ENCODE data around the gene DCP1B.

DCP1B gene

DNA sequence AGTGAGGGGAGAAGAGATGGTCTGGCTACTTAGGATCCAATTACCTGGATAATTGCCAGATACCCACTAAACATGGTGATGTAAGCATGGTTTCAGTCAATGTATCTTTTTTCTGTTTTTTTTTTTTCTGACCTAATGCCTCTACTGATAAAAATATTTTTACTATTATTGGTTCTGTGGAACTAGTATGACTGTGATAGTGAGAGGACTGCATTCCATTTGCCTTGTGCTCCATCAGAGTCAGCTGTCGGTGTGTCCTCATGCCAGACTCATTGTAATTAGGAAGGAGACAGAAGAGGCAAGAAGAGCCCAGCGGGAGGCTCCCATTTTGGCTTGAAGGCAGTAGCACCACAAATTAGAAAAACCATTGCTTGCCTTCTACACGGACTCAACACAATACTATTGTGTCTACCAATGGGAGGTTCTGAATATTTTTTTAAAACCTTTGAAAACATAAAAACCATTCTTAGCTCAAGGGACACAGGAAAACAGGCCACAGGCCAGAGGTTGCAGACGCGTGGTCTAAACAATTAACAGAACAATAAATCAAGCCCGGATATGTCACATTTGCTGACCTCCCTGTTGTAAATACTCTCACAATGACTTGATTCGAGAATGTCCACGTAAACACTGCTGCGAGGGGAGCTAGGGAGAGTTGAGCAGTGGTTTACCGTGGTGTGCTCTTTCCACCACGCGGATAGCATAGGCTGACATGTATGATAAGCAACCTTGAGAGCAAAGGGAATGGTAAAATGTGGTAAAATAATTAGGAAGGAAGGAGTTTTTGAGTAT lies 13.5 kb upstream of the DCP1B start:
- DNase-seq = peak; percentile 35

GRCh38 chr12:2016862-2017545 lies 12.7 kb upstream of the DCP1B start:
- no peak for DNase-seq

GRCh38 chr12:2014231-2014630 lies 10.0 kb upstream of the DCP1B start:
- DNase-seq = no peak

GRCh38 chr12:2013527-2014223 lies 9.4 kb upstream of the DCP1B start:
- no peak for DNase-seq

- no peak for DNase-seq
Measured at GRCh38 chr12:2013086-2013485, 8.8 kb upstream of the DCP1B start.

- no peak for DNase-seq
Measured at GRCh38 chr12:2011643-2012607, 7.7 kb upstream of the DCP1B start.

GRCh38 chr12:2009623-2010022 lies 5.4 kb upstream of the DCP1B start:
- DNase-seq = no peak

GRCh38 chr12:2008677-2009076 lies 4.4 kb upstream of the DCP1B start:
- no peak for DNase-seq

DNA sequence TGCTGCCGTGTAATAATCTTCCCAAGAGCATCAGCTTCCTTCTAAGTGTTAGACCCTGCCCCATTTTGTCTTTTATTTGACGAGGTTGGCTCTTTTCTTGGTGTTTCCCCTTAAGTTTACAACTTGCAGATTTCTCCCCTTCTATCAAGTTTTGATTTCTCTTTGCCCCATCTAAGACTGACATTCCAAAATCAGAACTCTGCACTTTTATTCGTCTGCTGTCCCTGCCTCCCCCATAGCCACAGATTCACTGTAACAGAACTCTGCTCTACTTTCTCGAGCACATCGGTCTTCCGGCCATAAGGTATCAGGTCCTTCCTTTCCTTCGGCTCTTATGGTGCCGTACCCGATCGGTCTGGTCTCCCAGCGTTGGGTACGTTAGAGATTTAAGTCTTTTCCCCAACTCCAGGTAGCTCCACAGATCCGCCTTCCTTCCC lies 563 bp downstream of the DCP1B start:
- no peak for DNase-seq

GRCh38 chr12:1995205-1995896 lies 8.9 kb downstream of the DCP1B start:
- no peak for DNase-seq

DNA sequence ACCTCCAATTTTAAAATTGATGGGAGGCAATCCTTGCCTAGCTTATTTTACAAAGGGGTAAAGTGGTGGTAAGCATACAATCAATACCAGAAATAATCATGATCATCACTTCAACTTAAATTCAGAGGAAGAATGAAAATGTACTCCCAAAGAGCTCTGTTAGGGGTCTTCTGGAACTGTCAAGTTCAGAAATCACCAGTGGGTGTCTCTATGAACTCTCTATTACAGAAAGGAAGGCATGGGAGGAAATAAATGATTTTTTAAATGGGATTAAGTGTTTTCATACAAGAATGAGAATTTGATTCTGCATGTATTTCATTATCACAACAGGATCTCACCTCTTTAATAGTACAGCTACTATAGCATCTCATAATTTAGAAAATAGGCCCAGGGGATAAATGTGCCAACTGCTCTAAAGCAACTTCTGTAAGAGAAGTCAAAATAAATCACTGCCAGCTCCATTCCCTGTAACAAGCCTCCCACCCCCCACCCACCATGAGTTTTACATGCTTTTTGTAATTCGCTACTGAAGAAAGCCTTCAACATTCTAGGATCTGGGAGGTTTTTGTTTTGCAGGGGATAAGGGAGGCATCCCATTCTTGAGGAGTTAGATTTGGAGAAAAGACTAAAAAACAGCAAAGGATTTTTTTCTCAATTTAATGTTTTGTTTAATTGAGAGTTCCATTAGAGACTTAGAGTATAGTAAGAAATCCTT lies 9.7 kb downstream of the DCP1B start:
- DNase-seq = no peak

DNA sequence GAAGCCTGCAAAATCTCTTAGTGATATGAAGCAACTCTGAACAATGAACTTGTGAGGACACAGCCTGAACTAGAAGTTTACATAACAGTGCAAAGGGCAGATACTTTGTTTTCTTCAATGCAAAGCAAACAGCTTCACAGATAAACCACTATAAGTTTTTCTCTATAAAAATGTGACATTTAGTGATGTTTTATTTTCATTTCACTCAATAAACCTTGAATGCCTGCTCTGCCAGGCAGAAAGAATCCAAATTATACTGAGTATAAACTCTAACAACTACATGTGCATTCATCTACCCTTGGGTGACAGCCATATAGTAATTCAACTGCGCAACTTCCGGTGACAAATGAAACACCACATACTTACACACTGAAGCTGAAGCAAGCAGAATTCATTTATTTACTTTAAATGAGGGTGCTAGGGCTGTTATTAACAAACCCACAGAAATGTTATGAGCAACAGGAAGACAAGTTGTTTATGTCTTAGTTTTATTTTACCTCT lies 10.3 kb downstream of the DCP1B start:
- peak; percentile 27 for DNase-seq

GRCh38 chr12:1993341-1993740 lies 10.9 kb downstream of the DCP1B start:
- DNase-seq = peak; percentile 90

GRCh38 chr12:1992732-1993131 lies 11.5 kb downstream of the DCP1B start:
- DNase-seq = no peak

GRCh38 chr12:1989111-1989510 lies 15.1 kb downstream of the DCP1B start:
- DNase-seq = no peak

DNA sequence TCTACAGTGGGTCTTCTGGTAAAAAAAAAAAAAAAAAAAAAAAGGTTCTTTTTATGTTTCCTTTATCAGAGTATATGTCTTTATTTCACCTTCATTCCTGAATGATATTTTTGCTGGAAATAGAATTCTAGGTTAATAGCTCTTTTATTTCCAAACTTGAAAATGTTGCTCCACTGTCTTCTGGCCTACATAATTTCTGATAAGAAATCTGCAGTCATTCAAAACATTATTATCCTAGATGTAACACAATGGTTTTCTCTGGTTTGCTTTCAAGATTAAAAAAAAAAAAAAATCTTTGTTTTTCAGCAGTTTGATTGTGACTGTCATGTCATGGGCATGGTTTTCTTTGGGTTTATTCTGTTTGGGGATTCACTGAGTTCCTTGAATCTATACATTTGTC lies 19.5 kb downstream of the DCP1B start:
- no peak for DNase-seq

GRCh38 chr12:1980282-1980681 lies 24.0 kb downstream of the DCP1B start:
- no peak for DNase-seq

DNA sequence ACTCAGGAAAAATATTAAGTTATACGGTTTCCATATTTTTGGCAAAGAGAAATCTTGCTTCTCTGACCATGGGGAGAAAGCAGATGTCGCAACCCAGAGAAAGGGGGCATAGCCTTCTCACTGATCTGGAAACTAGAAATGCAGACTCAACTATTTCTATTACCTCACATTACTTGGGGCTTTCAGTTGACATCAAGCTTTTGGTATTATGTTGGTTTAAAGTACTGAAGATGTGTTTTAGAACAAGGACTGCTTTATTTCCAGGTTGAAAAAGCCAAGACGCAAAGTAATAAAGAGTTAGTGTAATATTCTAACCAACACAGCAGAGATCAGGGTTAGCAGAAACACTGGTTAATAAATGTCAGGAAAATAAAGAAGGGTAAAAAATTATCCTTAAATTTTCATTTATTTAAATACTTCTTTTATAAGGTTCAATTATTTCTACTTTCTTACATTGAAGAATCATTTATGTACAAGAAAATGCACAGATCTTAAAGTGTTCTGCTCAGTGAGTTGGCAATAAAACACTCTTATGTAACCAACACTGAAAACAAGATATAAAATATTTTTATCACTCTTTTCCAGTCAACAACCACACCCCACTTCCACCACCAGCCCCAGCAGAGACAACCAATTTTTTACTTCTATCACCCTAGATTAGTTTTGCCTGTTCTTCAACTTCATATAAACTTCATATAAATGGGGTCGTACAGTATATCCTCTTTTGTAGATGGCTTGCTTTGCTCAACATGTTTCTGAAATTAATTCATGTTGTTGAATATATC lies 26.0 kb downstream of the DCP1B start:
- no peak for DNase-seq

- no peak for DNase-seq
Measured at GRCh38 chr12:1977588-1977987, 26.7 kb downstream of the DCP1B start.

DNA sequence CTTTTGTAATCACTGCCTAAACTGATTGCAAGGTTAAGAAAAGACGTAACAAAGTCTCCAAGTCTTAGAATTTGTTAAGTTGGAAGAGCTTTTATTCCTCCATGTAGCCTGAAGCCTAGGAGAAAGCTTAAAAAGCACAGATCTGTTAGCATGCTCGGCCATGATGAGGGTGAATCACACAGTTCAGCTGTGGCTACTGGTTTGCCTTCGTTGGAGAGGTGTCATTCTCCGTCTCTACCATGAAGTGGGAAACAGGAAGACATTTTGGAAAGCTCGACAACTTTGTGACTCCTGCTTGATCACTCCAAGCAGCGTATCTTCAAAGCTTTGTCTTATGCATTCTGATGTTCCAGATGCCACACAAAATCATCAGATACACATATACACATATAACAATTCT lies 27.1 kb downstream of the DCP1B start:
- DNase-seq = no peak

Data from fibroblast of skin of back (primary cell).